CD4-positive, alpha-beta T cell (primary cell): ENCODE results near the gene NOS1. TPM values are rescaled to one million over a fixed set of nuclear protein-coding genes. Genes with fewer than 3 reads are reported as not detected.

ENCODE experiments used
- ATAC-seq: fragments of 200-7000 bp; cut with Tn5 transposase; one replicate; pipeline ENCODE4 v1.10.0; 2022; ENCODE audit warnings: mild to moderate bottlenecking; ENCODE audit not compliant: poor library complexity
- CTCF ChIA-PET: fragments of 350-600 bp; sonication (Branson Sonifier 250); formaldehyde crosslinking; loops from one replicate; lab custom pipeline; 2021; ENCODE audit warnings: antibody characterized with exemption, inconsistent platforms; lab: Charles Lee
- POLR2A ChIA-PET: fragments of 350-600 bp; sonication (Branson Sonifier 250); formaldehyde crosslinking; loops from one replicate; lab custom pipeline; 2021; ENCODE audit warnings: antibody characterized with exemption, inconsistent platforms; lab: Charles Lee
- DNase-seq, 14 experiments: peaks; one replicate each; pipeline ENCODE4 v3.0.0-alpha.2; 2013 to 2020; ENCODE audit warnings: mixed read lengths in 2 of 14
- H3K27ac ChIP-seq, 2 donors: one replicate each; pipeline versions ENCODE4 v1.5.1 to v1.7.0; 2013; ENCODE audit warnings: low read length in 2 of 2, low read depth in 1 of 2, mild to moderate bottlenecking in 1 of 2
- H3K27me3 ChIP-seq, 2 experiments: 1 replicate in 1 of 2; 2 replicates in 1 of 2; pipeline versions ENCODE4 v1.6.1 to v1.7.0; 2013; ENCODE audit warnings: low read length in 2 of 2, control low read depth in 1 of 2, mild to moderate bottlenecking in 1 of 2, moderate library complexity in 1 of 2; ENCODE audit not compliant: insufficient read depth in 2 of 2, control insufficient read depth in 1 of 2
- H3K36me3 ChIP-seq: one replicate; pipeline ENCODE4 v1.6.1; 2013; ENCODE audit warnings: low read length, control low read depth; ENCODE audit not compliant: insufficient read depth
- H3K4me1 ChIP-seq: one replicate; pipeline ENCODE4 v1.6.1; 2013; ENCODE audit warnings: low read length, control low read depth; ENCODE audit not compliant: insufficient read depth
- H3K4me3 ChIP-seq: one replicate; pipeline ENCODE4 v1.5.1; 2013; ENCODE audit warnings: mild to moderate bottlenecking, low read length, moderate library complexity
- H3K9me3 ChIP-seq, 2 experiments: 1 replicate in 1 of 2; 2 replicates in 1 of 2; pipeline versions ENCODE4 v1.6.1 to v1.7.0; 2013; ENCODE audit warnings: low read length in 2 of 2, mild to moderate bottlenecking in 2 of 2, control low read depth in 1 of 2, moderate library complexity in 1 of 2; ENCODE audit not compliant: control insufficient read depth in 1 of 2, insufficient read depth in 1 of 2
- H3K27ac Mint-ChIP-seq: one replicate; pipeline ENCODE4 v1.8.0; 2020; ENCODE audit warnings: mixed read lengths
- H3K27me3 Mint-ChIP-seq: one replicate; pipeline ENCODE4 v1.8.0; 2021; ENCODE audit warnings: mixed read lengths
- H3K36me3 Mint-ChIP-seq: one replicate; pipeline ENCODE4 v1.8.0; 2021; ENCODE audit warnings: low read depth, mixed read lengths
- H3K4me1 Mint-ChIP-seq: one replicate; pipeline ENCODE4 v1.8.0; 2021; ENCODE audit warnings: low read depth, mixed read lengths
- H3K4me3 Mint-ChIP-seq: one replicate; pipeline ENCODE4 v1.8.0; 2020; ENCODE audit warnings: mild to moderate bottlenecking, mixed read lengths
- H3K9me3 Mint-ChIP-seq: one replicate; pipeline ENCODE4 v1.8.0; 2020; ENCODE audit warnings: mixed read lengths
- CTCF ChIP-seq: fragments of 200-600 bp; IDR thresholded peaks from one replicate; pipeline ENCODE4 v1.8.0; 2022; ENCODE audit warnings: antibody characterized with exemption, mild to moderate bottlenecking
- intact Hi-C, 2 experiments: fragments of 100-400 bp; cut with DNase I in 1 of 2; cut with micrococcal nuclease in 1 of 2; formaldehyde crosslinking; loops; one replicate each; pipeline versions ENCODE4 v1.15.1 to v1.9.0; 2023 to 2025; cut with DNase I, micrococcal nuclease
- total RNA-seq, 174 experiments: library from RNA in 2 of 174; stranded (reverse) in 2 of 174; gene quantifications; one replicate each; pipeline ENCODE4 v1.2.3 and lab custom pipeline; 2021 to 2026

Gene NOS1
- total RNA-seq, 2 experiments from 2014 or later, result not detected

- ChIA-PET CTCF (no interaction called here), POLR2A (no interaction called here)
- H3K4me3 ChIP-seq, result no peak overlapping the region
- ATAC-seq (no peak), DNase-seq (no peak)
- peaks cover 0 to 2% of the 10 kb centered on the region in 2 experiments for H3K27me3 ChIP-seq
- Mint-ChIP-seq H3K9me3 (no peaks in the 10 kb centered on the region), H3K4me1 (no peaks in the 10 kb centered on the region), H3K27me3 (peaks cover 47% of the 10 kb centered on the region), H3K27ac (no peak overlapping the region), H3K36me3 (no peaks in the 10 kb centered on the region), H3K4me3 (no peak overlapping the region)
- no peak overlapping the region for H3K27ac ChIP-seq
- intact Hi-C loops, result no loop called here
- H3K9me3 ChIP-seq, result peaks cover 0 to 8% of the 10 kb centered on the region in 2 experiments
- no peaks in the 10 kb centered on the region for H3K4me1 ChIP-seq
- no peaks in the 10 kb centered on the region for H3K36me3 ChIP-seq
- no peak for TF ChIP-seq CTCF
Observed at GRCh38 chr12:117292688-117293087, 68.7 kb downstream of the NOS1 start.

GRCh38 chr12:117284140-117284539 is 77.3 kb downstream of the NOS1 start:
- intact Hi-C loops, result no loop called here
- CTCF ChIA-PET, result no interaction called here
- DNase-seq, result no peak
- Mint-ChIP-seq H3K4me1 (no peaks in the 10 kb centered on the region), H3K9me3 (peaks cover 3% of the 10 kb centered on the region), H3K36me3 (no peaks in the 10 kb centered on the region), H3K27me3 (peaks cover 9% of the 10 kb centered on the region), H3K4me3 (no peak overlapping the region), H3K27ac (no peak overlapping the region)
- POLR2A ChIA-PET, result no interaction called here
- ATAC-seq, result no peak
- peaks cover 0 to 11% of the 10 kb centered on the region in 2 experiments for H3K9me3 ChIP-seq
- H3K4me1 ChIP-seq, result no peaks in the 10 kb centered on the region
- no peaks in the 10 kb centered on the region for H3K36me3 ChIP-seq
- no peak for TF ChIP-seq CTCF
- H3K27me3 ChIP-seq, result no peaks in the 10 kb centered on the region
- H3K27ac ChIP-seq, result no peak overlapping the region
- H3K4me3 ChIP-seq, result no peak overlapping the region

- peaks cover 12% of the 10 kb centered on the region for H3K27me3 Mint-ChIP-seq
- Histone ChIP-seq H3K36me3 (no peaks in the 10 kb centered on the region), H3K9me3 (peaks cover 0 to 16% of the 10 kb centered on the region in 2 experiments), H3K27ac (no peak overlapping the region), H3K27me3 (no peaks in the 10 kb centered on the region), H3K4me3 (no peak overlapping the region), H3K4me1 (no peaks in the 10 kb centered on the region)
- intact Hi-C loops, result no loop called here
- H3K36me3 Mint-ChIP-seq, result no peaks in the 10 kb centered on the region
- peaks cover 3% of the 10 kb centered on the region for H3K9me3 Mint-ChIP-seq
- no peaks in the 10 kb centered on the region for H3K4me1 Mint-ChIP-seq
- DNase-seq (no peak), ATAC-seq (no peak)
- no peak overlapping the region for H3K27ac Mint-ChIP-seq
- no peak overlapping the region for H3K4me3 Mint-ChIP-seq
- ChIA-PET POLR2A (no interaction called here), CTCF (no interaction called here)
- no peak for TF ChIP-seq CTCF
Observed at GRCh38 chr12:117282490-117282889, 78.9 kb downstream of the NOS1 start.
